GM18951 (cell line): ENCODE results near the gene INPP5D.
"Not testable (repeated sequence)": the region's sequence is repeated elsewhere in the genome, so short reads cannot be mapped to it uniquely, and the experiment has no call there.

Experiments
- POLR2A ChIP-seq: IDR thresholded peaks from 4 replicates; pipeline ENCODE4 v1.6.1; 2011; ENCODE audit warnings: mild to moderate bottlenecking; ENCODE audit not compliant: insufficient read length, insufficient read depth; ENCODE audit errors: extremely low read depth
- in situ Hi-C: fragments of 300-500 bp; cut with MboI; formaldehyde crosslinking; loops from one replicate; pipeline ENCODE4 v1.12.0; 2022; ENCODE audit warnings: low sequenced_read_pairs, mixed read lengths, inconsistent platforms; ENCODE audit not compliant: unreplicated experiment

Gene INPP5D

DNA sequence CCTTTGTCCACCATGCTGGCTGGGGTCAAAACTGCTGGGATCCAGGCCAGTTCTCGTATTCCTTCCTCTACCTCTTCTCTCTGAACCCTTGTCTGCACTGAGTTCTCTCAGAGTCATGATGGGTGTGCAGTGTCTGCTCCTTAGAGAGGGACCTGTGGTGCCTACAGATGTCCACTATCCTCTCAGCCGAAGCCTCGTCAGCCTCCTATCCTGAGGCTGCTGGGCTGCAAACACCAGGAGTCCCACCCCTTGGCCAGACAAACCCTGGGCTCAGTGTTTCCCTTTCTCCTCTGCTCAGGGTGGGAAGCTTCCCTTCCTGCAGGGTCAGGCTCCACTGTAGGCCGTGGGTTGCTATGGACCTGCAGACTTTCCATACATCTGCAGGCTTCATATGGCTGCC lies 2.3 kb downstream of the INPP5D start:
- in situ Hi-C loops = no loop called here
- TF ChIP-seq POLR2A = no peak

- no peak for TF ChIP-seq POLR2A
- in situ Hi-C loops = no loop called here
These were observed 2.8 kb downstream of the INPP5D start for GRCh38 chr2:233062946-233063268.

DNA sequence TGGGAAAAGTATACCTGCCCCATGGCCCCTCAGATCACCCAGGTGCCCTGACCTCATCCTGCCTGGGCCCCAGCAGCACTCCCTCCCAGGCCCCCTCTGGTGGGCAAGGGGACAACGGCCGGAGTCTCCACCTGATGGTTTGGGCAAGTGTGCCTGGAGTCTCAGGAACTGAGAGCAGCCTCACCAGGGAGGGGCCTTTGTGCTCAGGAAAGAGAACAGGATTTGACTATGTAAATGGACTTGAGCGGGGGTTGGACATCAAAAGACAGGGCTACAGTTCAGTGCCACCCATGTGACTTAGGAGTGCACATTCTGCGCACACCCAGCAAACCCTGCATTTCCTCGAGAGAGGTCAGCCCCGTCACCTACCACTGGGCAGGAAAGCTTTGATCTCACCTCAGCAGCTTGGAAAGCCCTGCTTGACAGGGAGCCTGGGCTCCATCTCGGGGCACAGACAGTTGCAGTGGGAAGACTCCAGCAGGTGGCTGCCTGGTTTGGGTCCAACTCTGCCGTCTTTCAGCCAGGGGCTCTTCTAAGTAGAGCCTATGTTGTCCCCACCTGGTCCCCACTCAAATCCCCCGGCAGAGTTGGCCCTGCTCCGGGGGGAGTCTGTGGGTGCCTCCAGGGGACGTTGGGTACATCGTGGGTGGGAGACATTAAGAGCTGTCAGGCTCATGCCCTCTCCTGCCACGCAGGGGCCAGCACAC lies 3.3 kb downstream of the INPP5D start:
- in situ Hi-C loops = no loop called here
- peak; percentile 93 for TF ChIP-seq POLR2A

DNA sequence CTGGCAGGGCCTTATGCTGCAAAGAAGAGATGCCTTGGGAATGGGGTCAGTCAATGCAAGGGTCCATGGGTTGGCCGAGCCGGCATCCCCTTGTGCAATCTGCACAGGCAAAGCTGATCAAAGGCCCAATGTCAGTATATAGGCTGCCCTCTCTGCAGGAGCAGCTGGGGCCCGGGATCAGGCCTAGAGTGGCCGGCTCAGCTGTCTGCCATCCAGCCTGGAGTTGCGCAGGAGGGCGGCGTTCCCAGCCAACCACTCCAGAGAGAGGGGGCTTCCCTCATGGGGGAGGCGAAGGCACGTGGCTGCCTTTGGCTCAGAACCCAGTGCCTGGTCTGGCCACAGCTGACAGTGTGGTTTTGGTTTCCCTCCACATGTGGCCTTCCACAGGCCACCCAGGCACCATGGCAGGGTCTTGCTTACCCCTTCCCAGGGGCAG lies 3.9 kb downstream of the INPP5D start:
- TF ChIP-seq POLR2A = no peak
- in situ Hi-C loops = no loop called here

- in situ Hi-C loops = no loop called here
- TF ChIP-seq POLR2A = no peak
These were observed 4.5 kb downstream of the INPP5D start for GRCh38 chr2:233064530-233065199.

DNA sequence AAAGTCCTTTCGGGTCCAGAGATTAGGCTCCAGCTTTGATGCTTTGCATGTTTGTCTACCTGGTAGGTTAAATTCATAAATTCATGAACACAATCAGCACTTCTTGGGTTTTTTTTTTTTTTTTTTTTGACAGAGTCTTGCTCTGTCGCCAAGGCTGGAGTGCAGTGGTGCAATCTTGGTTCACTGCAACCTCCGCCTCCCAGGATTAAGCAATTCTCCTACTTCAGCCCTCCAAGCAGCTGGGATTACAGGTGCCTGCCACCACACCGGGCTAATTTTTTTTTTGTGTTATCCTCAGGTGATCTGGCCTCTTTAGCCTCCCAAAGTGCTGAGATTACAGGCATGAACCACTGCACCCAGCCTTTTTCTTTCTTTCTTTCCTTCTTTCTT lies 5.1 kb downstream of the INPP5D start:
- in situ Hi-C loops = not testable (repeated sequence)

DNA sequence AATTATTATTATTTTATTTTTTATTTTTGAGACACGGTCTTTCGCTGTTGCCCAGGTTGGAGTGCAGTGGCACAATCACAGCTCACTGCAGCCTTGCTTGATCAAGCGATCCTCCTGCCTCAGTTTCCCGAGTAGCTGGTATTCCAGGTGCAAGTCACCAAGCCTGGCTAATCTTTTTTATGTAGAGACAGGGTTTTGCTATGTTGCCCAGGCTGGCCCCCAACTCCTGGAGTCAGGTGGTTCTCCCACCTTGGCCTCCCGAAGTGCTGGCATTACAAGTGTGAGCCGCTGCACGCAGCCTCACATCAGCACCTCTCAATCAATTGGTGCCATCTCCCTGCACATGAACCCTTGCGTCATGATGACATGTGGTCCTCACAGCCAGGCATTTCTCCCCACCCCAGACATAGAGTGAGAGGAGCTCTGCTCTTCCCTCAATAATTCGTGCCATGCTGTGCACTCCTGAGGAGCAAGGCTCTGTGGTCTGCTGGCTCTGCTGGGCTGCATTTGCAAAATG lies 5.9 kb downstream of the INPP5D start:
- no peak for TF ChIP-seq POLR2A
- in situ Hi-C loops = no loop called here

DNA sequence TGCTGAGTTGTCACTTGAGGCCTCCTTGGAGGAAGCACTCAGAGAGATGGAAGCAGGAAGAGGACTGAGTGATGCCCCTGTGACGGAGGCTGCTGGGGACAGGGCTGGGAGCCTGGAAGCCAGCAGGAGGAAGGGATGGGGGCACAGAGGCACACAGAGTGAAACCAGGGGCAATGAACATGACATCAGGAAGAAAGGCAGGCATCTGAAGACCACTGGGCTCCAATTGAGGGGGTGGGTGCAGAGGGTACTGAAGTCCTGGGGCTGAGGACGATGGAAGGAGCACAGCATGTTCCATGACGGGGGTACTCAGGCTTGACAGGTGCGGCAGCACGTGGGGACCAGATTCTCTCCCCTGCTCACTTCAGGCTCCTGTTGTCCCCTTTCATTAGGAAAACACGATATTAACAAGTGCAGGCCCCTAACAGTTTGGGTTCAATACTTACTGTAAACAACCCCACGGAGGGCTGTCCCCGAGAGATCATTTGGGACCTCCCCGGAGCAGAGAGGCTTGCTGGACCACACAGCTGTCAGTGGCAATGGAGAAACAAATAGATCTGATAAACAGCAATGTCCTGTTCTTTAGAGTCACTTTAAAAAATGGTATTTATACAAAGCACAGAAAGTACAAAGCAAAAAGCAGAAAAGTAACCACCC lies 8.7 kb downstream of the INPP5D start:
- TF ChIP-seq POLR2A = no peak

GRCh38 chr2:233072838-233073237 lies 12.7 kb downstream of the INPP5D start:
- in situ Hi-C loops = no loop called here
- no peak for TF ChIP-seq POLR2A

More for the DNA sequence above, 8.7 kb downstream of the INPP5D start:
- in situ Hi-C loops = no loop called here

DNA sequence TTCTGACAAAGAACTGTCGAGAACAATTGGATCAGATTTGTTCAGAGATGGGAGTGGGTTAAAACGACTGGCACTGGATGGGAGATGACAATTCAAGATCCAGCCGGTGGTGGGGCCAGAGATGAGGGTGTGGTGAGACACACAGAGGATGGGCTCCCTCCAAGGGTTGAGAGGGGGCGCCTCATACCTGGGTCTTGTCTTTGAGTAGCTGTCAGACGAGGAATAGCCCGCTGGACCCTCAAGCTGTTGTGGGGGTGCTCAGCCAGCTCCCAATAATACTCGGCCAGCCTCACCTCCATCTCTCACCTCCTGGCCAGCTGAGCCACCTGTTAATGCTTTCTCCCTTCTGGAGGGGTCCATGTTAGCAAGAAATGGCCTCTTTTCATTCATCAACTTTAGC lies 14.0 kb downstream of the INPP5D start:
- in situ Hi-C loops = no loop called here

GRCh38 chr2:233075141-233075965 lies 15.2 kb downstream of the INPP5D start:
- in situ Hi-C loops = no loop called here
- no peak for TF ChIP-seq POLR2A

More for the DNA sequence above, 14.0 kb downstream of the INPP5D start:
- TF ChIP-seq POLR2A = no peak

DNA sequence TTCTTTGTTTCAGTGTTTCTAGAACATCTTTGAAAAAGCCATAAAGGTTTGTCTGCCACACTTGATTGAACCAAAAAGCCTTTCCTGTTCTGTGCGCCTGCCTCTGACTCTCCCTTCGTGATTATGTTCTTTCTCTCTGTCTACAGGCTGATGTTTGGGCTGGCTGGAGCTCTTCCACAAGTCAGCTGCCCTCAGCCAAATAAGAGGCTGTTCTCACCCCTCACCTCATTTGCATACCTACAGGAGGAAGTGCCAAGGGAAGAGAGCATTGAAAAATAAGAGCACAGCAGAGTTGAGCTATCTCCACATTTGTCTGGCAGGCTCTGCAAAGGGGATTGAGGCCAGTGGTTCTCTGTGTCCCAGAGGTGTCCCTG lies 15.8 kb downstream of the INPP5D start:
- in situ Hi-C loops = no loop called here

GRCh38 chr2:233076749-233077148 lies 16.6 kb downstream of the INPP5D start:
- in situ Hi-C loops = no loop called here
- TF ChIP-seq POLR2A = no peak

More for the DNA sequence above, 15.8 kb downstream of the INPP5D start:
- peak; percentile 38 for TF ChIP-seq POLR2A
